Measurements from ENCODE around the gene TLE3. TPM values are rescaled to one million over a fixed set of nuclear protein-coding genes. Genes with fewer than 3 reads are reported as not detected.

The TLE3 gene
- total RNA-seq, 2 experiments from 2014 or later = 159 to 167 TPM

GRCh38 chr15:70092464-70093027, 5.2 kb downstream of the TLE3 start:
- ChIA-PET CTCF (interaction anchor here (0.6 to 1.2 kb wide), 2 partner anchors 8 to 658 kb away, joined by 3 to 4 read pairs; no protein-coding TSS in a partner anchor), POLR2A (interaction anchor here (1.0 kb wide), 1 partner anchor 69 kb away, joined by 3 read pairs; no protein-coding TSS in a partner anchor)
- no peak overlapping the region for H3K27ac ChIP-seq (ENCODE audit: low read depth in 1 of 2, low read length in 2 of 2)
- H3K4me3 ChIP-seq (ENCODE audit: low read length) = no peak overlapping the region
- H3K36me3 Mint-ChIP-seq (ENCODE audit: low read depth) = peaks cover 80% of the 10 kb centered on the region
- no peak overlapping the region for H3K27ac Mint-ChIP-seq
- intact Hi-C loops (cut with DNase I, micrococcal nuclease) = loop anchor here (5.0 to 10.0 kb wide), 3 partner anchors 48 to 518 kb away; no protein-coding TSS in a partner anchor
- H3K4me1 ChIP-seq (ENCODE audit: insufficient read depth, low read length) = peaks cover 83% of the 10 kb centered on the region
- H3K27me3 Mint-ChIP-seq = no peaks in the 10 kb centered on the region
- peak overlapping the region; percentile 80 for H3K4me3 Mint-ChIP-seq
- no peak for DNase-seq
- no peaks in the 10 kb centered on the region for H3K9me3 ChIP-seq (ENCODE audit: control insufficient read depth in 1 of 2, insufficient read depth in 1 of 2, low read length in 2 of 2)
- no peak for ATAC-seq (ENCODE audit: poor library complexity)
- peaks cover 59% of the 10 kb centered on the region for H3K36me3 ChIP-seq (ENCODE audit: insufficient read depth, low read length)
- peaks cover 81% of the 10 kb centered on the region for H3K4me1 Mint-ChIP-seq (ENCODE audit: low read depth)
- no peak for TF ChIP-seq CTCF (IDR thresholded peaks at IDR 0.05)
- no peaks in the 10 kb centered on the region for H3K27me3 ChIP-seq (ENCODE audit: control insufficient read depth in 1 of 2, insufficient read depth in 2 of 2, low read length in 2 of 2)
- no peaks in the 10 kb centered on the region for H3K9me3 Mint-ChIP-seq

- intact Hi-C loops (cut with DNase I, micrococcal nuclease) = loop anchor here (5.0 to 10.0 kb wide), 3 partner anchors 47 to 517 kb away; no protein-coding TSS in a partner anchor
- Mint-ChIP-seq H3K4me3 (peak overlapping the region; percentile 58), H3K27ac (no peak overlapping the region), H3K27me3 (no peaks in the 10 kb centered on the region), H3K36me3 (ENCODE audit: low read depth) (peaks cover 85% of the 10 kb centered on the region), H3K9me3 (no peaks in the 10 kb centered on the region), H3K4me1 (ENCODE audit: low read depth) (peaks cover 87% of the 10 kb centered on the region)
- ATAC-seq (ENCODE audit: poor library complexity) (no peak), DNase-seq (peak in 4 of 14 experiments; percentile 23 to 52 (median 31))
- TF ChIP-seq CTCF (IDR thresholded peaks at IDR 0.05) = no peak
- no peak overlapping the region for H3K27ac ChIP-seq (ENCODE audit: low read depth in 1 of 2, low read length in 2 of 2)
- no peak overlapping the region for H3K4me3 ChIP-seq (ENCODE audit: low read length)
- peaks cover 62% of the 10 kb centered on the region for H3K36me3 ChIP-seq (ENCODE audit: insufficient read depth, low read length)
- CTCF ChIA-PET = interaction anchor here (0.6 to 1.2 kb wide), 2 partner anchors 9 to 657 kb away, joined by 3 to 4 read pairs; no protein-coding TSS in a partner anchor
- H3K4me1 ChIP-seq (ENCODE audit: insufficient read depth, low read length) = peaks cover 82% of the 10 kb centered on the region
- no peaks in the 10 kb centered on the region for H3K27me3 ChIP-seq (ENCODE audit: control insufficient read depth in 1 of 2, insufficient read depth in 2 of 2, low read length in 2 of 2)
- POLR2A ChIA-PET = interaction anchor here (1.0 to 2.4 kb wide), 2 partner anchors 9 to 68 kb away, joined by 3 to 12 read pairs; no protein-coding TSS in a partner anchor
- H3K9me3 ChIP-seq (ENCODE audit: control insufficient read depth in 1 of 2, insufficient read depth in 1 of 2, low read length in 2 of 2) = no peaks in the 10 kb centered on the region
Measured at GRCh38 chr15:70091726-70092463, 5.8 kb downstream of the TLE3 start.

- H3K27me3 ChIP-seq (ENCODE audit: control insufficient read depth in 1 of 2, insufficient read depth in 2 of 2, low read length in 2 of 2) = no peaks in the 10 kb centered on the region
- no peak for TF ChIP-seq CTCF (IDR thresholded peaks at IDR 0.05)
- ChIA-PET CTCF (interaction anchor here (0.7 to 1.2 kb wide), 2 partner anchors 9 to 741 kb away, joined by 3 read pairs; no protein-coding TSS in a partner anchor), POLR2A (interaction anchor here (0.6 to 2.4 kb wide), 2 partner anchors 10 to 334 kb away, joined by 3 to 12 read pairs; no protein-coding TSS in a partner anchor)
- peaks cover 73% of the 10 kb centered on the region for H3K36me3 ChIP-seq (ENCODE audit: insufficient read depth, low read length)
- H3K9me3 ChIP-seq (ENCODE audit: control insufficient read depth in 1 of 2, insufficient read depth in 1 of 2, low read length in 2 of 2) = no peaks in the 10 kb centered on the region
- peaks cover 91% of the 10 kb centered on the region for H3K36me3 Mint-ChIP-seq (ENCODE audit: low read depth)
- peaks cover 88% of the 10 kb centered on the region for H3K4me1 ChIP-seq (ENCODE audit: insufficient read depth, low read length)
- peaks cover 95% of the 10 kb centered on the region for H3K4me1 Mint-ChIP-seq (ENCODE audit: low read depth)
- H3K4me3 ChIP-seq (ENCODE audit: low read length) = no peak overlapping the region
- H3K9me3 Mint-ChIP-seq = no peaks in the 10 kb centered on the region
- intact Hi-C loops (cut with DNase I, micrococcal nuclease) = loop anchor here (5.0 to 10.0 kb wide), 3 partner anchors 46 to 516 kb away; no protein-coding TSS in a partner anchor
- H3K27ac ChIP-seq (ENCODE audit: low read depth in 1 of 2, low read length in 2 of 2) = no peak overlapping the region
- H3K4me3 Mint-ChIP-seq = peak overlapping the region; percentile 58
- no peaks in the 10 kb centered on the region for H3K27me3 Mint-ChIP-seq
- no peak for ATAC-seq (ENCODE audit: poor library complexity)
- no peak overlapping the region for H3K27ac Mint-ChIP-seq
- DNase-seq = no peak
Measured at GRCh38 chr15:70090436-70091296, 7.1 kb downstream of the TLE3 start.
